ENCODE data around the gene SLC29A1. TPM values are rescaled to one million over a fixed set of nuclear protein-coding genes. Genes with fewer than 3 reads are reported as not detected.

SLC29A1 gene
- total and polyA plus RNA-seq, 9 of the 15 experiments (the other 6 are each of a cell fraction or from before 2014, with no cell fraction given) = 18.9 to 170 (median 57.7) TPM

DNA sequence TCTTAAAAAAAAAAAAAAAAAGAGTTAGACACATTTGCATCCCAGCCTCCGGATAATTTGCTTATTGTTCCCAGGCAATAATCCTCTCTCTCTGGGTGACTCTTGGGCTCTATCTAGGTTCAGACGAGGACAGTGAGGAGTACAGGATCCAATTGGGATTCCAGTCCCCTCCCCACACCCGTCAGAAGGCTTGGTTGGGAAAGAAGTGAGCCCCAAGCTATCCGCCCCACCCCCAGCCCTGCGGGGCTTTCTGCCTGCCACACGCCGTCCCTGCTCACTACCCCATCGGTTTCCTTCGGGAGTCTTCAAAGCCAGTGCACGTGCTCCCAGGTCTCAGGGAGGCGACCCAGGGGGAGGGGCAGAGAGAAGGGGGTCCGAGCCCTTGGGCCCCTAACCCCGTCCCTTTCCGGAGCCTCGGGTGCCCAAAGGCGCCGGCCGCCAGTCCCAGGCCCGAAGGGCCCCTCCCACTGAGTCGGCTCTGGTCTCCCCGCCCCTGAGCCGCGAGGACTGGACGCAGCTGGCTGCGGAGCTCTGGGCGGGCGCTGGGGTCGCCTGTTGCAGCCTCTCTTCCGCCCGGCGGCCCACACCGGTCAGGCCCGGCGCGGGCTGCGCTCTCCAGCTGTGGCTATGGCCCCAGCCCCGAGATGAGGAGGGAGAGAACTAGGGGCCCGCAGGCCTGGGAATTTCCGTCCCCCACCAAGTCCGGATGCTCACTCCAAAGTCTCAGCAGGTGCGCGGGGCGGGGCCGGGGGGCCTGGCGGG lies 4.2 kb upstream of the SLC29A1 start (continued):
- TF ChIP-seq, protein P1, sequence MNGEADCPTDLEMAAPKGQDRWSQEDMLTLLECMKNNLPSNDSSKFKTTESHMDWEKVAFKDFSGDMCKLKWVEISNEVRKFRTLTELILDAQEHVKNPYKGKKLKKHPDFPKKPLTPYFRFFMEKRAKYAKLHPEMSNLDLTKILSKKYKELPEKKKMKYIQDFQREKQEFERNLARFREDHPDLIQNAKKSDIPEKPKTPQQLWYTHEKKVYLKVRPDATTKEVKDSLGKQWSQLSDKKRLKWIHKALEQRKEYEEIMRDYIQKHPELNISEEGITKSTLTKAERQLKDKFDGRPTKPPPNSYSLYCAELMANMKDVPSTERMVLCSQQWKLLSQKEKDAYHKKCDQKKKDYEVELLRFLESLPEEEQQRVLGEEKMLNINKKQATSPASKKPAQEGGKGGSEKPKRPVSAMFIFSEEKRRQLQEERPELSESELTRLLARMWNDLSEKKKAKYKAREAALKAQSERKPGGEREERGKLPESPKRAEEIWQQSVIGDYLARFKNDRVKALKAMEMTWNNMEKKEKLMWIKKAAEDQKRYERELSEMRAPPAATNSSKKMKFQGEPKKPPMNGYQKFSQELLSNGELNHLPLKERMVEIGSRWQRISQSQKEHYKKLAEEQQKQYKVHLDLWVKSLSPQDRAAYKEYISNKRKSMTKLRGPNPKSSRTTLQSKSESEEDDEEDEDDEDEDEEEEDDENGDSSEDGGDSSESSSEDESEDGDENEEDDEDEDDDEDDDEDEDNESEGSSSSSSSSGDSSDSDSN (IDR thresholded peaks at IDR 0.05; ENCODE audit: borderline replicate concordance in 1 of 2, low read depth in 2 of 2, low read length in 2 of 2) = peak; percentile 72 to 83; a peak in 3 of 4 replicates
- TF ChIP-seq RB1 (IDR thresholded peaks at IDR 0.05; ENCODE audit: low read depth) (peak; percentile 74; the same call in 1 of the 2 replicates), CBX5 (IDR thresholded peaks at IDR 0.05; ENCODE audit: borderline replicate concordance, low read depth) (no peak), TRIM28 (IDR thresholded peaks at IDR 0.05) (no peak), MEIS2 (IDR thresholded peaks at IDR 0.05; ENCODE audit: partially characterized antibody) (no peak), ZNF41 (CRISPR knock-in tag; conservative IDR thresholded peaks at IDR 0.05) (no peak), SMAD4 (CRISPR knock-in tag; conservative IDR thresholded peaks at IDR 0.05) (peak; percentile 61), LEF1 (IDR thresholded peaks at IDR 0.05) (peak; percentile 66; the same call in 1 of the 2 replicates), GABPA (tag; conservative IDR thresholded peaks at IDR 0.05; ENCODE audit: low read depth) (peak; percentile 50; the same call in 1 of the 2 replicates), TAF1 (IDR thresholded peaks at IDR 0.05; ENCODE audit: control insufficient read depth, extremely low read depth, insufficient read depth, low read length, severe bottlenecking) (peak; percentile 48), EZH2 (IDR thresholded peaks at IDR 0.05; ENCODE audit: borderline replicate concordance, low read depth, low read length) (no peak), ZNF77 (CRISPR knock-in tag; IDR thresholded peaks at IDR 0.05) (no peak), KDM2B (CRISPR knock-in tag; IDR thresholded peaks at IDR 0.05) (0 out of 2 replicates have a peak, but pooled peaks have one; percentile 21), HBP1 (CRISPR knock-in tag; IDR thresholded peaks at IDR 0.05) (no peak), MYNN (IDR thresholded peaks at IDR 0.05) (0 out of 2 replicates have a peak, but pooled peaks have one; percentile 8), MYNN (CRISPR knock-in tag; IDR thresholded peaks at IDR 0.05) (no peak), SUPT5H (IDR thresholded peaks at IDR 0.05) (peak; percentile 75), CEBPG (CRISPR knock-in tag; IDR thresholded peaks at IDR 0.05) (no peak), CEBPG (tag; conservative IDR thresholded peaks at IDR 0.05 in 1 of 2, IDR thresholded peaks at IDR 0.05 in 1 of 2) (no peak), SOX6 (IDR thresholded peaks at IDR 0.05) (peak; percentile 31; the same call in 1 of the 2 replicates), ZBTB7A (IDR thresholded peaks at IDR 0.05; ENCODE audit: borderline replicate concordance, control insufficient read depth, low read depth, low read length) (peak; percentile 98)
- TF ChIP-seq, protein P2, sequence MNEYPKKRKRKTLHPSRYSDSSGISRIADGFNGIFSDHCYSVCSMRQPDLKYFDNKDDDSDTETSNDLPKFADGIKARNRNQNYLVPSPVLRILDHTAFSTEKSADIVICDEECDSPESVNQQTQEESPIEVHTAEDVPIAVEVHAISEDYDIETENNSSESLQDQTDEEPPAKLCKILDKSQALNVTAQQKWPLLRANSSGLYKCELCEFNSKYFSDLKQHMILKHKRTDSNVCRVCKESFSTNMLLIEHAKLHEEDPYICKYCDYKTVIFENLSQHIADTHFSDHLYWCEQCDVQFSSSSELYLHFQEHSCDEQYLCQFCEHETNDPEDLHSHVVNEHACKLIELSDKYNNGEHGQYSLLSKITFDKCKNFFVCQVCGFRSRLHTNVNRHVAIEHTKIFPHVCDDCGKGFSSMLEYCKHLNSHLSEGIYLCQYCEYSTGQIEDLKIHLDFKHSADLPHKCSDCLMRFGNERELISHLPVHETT (CRISPR knock-in tag; conservative IDR thresholded peaks at IDR 0.05 in 1 of 2, IDR thresholded peaks at IDR 0.05 in 1 of 2) = no peak; a peak in 1 of 4 replicates
